Upper lobe of left lung (tissue), 6 donors: ENCODE measurements around the gene DYNLRB2. TPM values are rescaled to one million over a fixed set of nuclear protein-coding genes. Genes with fewer than 3 reads are reported as not detected.

Experiments
- ATAC-seq, 2 donors: fragments of 200-7000 bp; cut with Tn5 transposase; one replicate each; pipeline ENCODE4 v1.9.1; 2022; ENCODE audit warnings: mild to moderate bottlenecking in 2 of 2, moderate library complexity in 2 of 2; ENCODE audit not compliant: low FRiP score in 2 of 2
- DNase-seq, 2 donors: peaks; one replicate each; pipeline ENCODE4 v3.0.0-alpha.2; 2019 to 2020
- H3K27ac ChIP-seq, 4 donors: fragments of 200-600 bp; sonication (generic); one replicate each; pipeline ENCODE4 v1.5.1; 2016 to 2019
- H3K27me3 ChIP-seq, 4 donors: fragments of 200-600 bp; sonication (generic); one replicate each; pipeline ENCODE4 v1.5.1; 2017 to 2019
- H3K36me3 ChIP-seq, 4 donors: fragments of 200-600 bp; sonication (generic); one replicate each; pipeline ENCODE4 v1.5.1; 2016 to 2019
- H3K4me1 ChIP-seq, 4 donors: fragments of 200-600 bp; sonication (generic); one replicate each; pipeline ENCODE4 v1.5.1; 2018 to 2019
- H3K4me3 ChIP-seq, 4 donors: fragments of 200-600 bp; sonication (generic); one replicate each; pipeline ENCODE4 v1.5.1; 2017 to 2019; ENCODE audit warnings: mild to moderate bottlenecking in 2 of 4, moderate library complexity in 1 of 4
- H3K9me3 ChIP-seq, 4 donors: fragments of 200-600 bp; sonication (generic); one replicate each; pipeline ENCODE4 v1.5.1; 2018 to 2019
- CTCF ChIP-seq, 6 experiments: fragments of 450-650 bp in 4 of 6; fragments of 200-600 bp in 2 of 6; sonication (generic) in 2 of 6; IDR thresholded peaks; one replicate each; pipeline ENCODE4 v1.5.1; 2016 to 2019; ENCODE audit warnings: antibody characterized with exemption in 6 of 6
- EP300 ChIP-seq, 4 donors: sonication (generic); formaldehyde crosslinking; IDR thresholded peaks; one replicate each; pipeline ENCODE4 v1.5.1; 2017; ENCODE audit warnings: antibody characterized with exemption in 4 of 4, control low read depth in 2 of 4
- POLR2A ChIP-seq, 4 donors: fragments of 450-650 bp; IDR thresholded peaks; one replicate each; pipeline ENCODE4 v1.5.1; 2016 to 2017; ENCODE audit warnings: antibody characterized with exemption in 4 of 4, mild to moderate bottlenecking in 2 of 4
- POLR2AphosphoS5 ChIP-seq, 2 donors: sonication (generic); formaldehyde crosslinking; IDR thresholded peaks; one replicate each; pipeline ENCODE4 v1.5.1; 2017; ENCODE audit warnings: antibody characterized with exemption in 2 of 2
- WGBS, 2 donors: methylation state at CpG; one replicate each; pipeline ENCODE4 v1.1.5; 2017 to 2018; 5-methylcytosine and 5-hydroxymethylcytosine counted together
- total RNA-seq, 6 donors: library from RNA; depleted of rRNA in 4 of 6; stranded (reverse); fragments of >200 nt in 4 of 6; gene quantifications; one replicate each; pipeline versions ENCODE4 v1.1.0 to v1.2.1, GENCODE V29; 2016 to 2021
- donor health status: DM: no; HTN: no; CAD: no; lungs with moderate emphysema.
- donor health status: DM: no; HTN: yes; CAD: no; lungs with severe emphysema.

Gene DYNLRB2
- total RNA-seq, 6 donors from 2014 or later: 1.1 to 39.3 (median 8.0) TPM

DNA sequence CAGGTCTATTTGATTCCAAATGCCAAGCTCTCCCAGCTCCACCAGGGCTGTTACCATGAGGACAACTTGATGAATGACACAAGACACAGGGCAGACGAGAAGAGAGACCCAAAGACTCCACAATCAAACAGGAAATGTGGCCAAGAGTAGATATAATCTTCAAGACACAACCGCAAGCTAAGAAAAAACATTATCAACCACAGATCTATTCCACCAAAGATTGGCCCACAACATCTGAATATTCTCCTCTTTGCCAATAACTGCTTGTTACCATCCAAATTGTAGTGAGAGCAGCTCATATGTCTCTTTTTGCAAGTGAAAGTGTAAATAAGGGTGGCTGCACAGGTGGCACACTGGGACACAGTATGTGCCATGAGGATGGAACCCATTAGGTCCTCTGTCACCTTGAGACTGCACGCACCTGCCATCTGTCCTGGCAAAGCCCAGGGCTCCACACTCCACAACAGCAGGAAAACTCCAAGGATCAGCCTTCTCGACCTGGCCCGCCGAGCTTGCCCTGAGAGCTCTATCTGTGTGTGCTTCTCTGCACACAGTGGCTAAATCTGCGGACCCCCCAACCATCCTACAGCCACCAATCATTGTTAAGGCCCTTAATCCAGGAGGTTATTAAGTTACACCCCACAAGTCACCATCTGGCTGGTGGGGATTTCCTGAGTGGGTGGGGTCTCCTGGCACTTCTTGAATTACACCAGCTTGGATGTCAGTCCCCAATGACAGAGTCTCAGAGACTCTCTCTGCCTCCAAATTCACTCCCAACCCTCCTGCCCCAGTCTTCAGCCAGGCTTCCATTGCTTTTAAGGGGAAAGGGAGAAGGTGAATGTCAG lies 50.5 kb downstream of the DYNLRB2 start:
- DNase-seq (no peak), ATAC-seq (peak in 1 of 2 donors; percentile 19)
- 57 to 68% methylated on average over 5 to 7 of the region's 7 CpGs for WGBS, 2 donors
- Histone ChIP-seq H3K27ac (no peak overlapping the region), H3K27me3 (no peaks in the 10 kb centered on the region), H3K9me3 (no peaks in the 10 kb centered on the region), H3K36me3 (no peaks in the 10 kb centered on the region), H3K4me1 (no peaks in the 10 kb centered on the region), H3K4me3 (no peak overlapping the region)
- no peak for TF ChIP-seq CTCF (IDR thresholded peaks at IDR 0.05)
- TF ChIP-seq POLR2A (IDR thresholded peaks at IDR 0.05): no peak
- TF ChIP-seq POLR2AphosphoS5 (IDR thresholded peaks at IDR 0.05): no peak
- TF ChIP-seq EP300 (IDR thresholded peaks at IDR 0.05): no peak

GRCh38 chr16:80592273-80592672 lies 51.5 kb downstream of the DYNLRB2 start:
- ATAC-seq (no peak), DNase-seq (no peak)
- H3K27me3 ChIP-seq: no peaks in the 10 kb centered on the region
- no peaks in the 10 kb centered on the region for H3K36me3 ChIP-seq
- H3K4me3 ChIP-seq: no peak overlapping the region
- WGBS, 2 donors: 84 to 100% methylated on average over 1 to 2 of the region's 2 CpGs
- no peaks in the 10 kb centered on the region for H3K4me1 ChIP-seq
- H3K27ac ChIP-seq: no peak overlapping the region
- no peak for TF ChIP-seq EP300 (IDR thresholded peaks at IDR 0.05)
- no peak for TF ChIP-seq POLR2A (IDR thresholded peaks at IDR 0.05)
- no peak for TF ChIP-seq CTCF (IDR thresholded peaks at IDR 0.05)
- TF ChIP-seq POLR2AphosphoS5 (IDR thresholded peaks at IDR 0.05): no peak
- H3K9me3 ChIP-seq: no peaks in the 10 kb centered on the region

DNA sequence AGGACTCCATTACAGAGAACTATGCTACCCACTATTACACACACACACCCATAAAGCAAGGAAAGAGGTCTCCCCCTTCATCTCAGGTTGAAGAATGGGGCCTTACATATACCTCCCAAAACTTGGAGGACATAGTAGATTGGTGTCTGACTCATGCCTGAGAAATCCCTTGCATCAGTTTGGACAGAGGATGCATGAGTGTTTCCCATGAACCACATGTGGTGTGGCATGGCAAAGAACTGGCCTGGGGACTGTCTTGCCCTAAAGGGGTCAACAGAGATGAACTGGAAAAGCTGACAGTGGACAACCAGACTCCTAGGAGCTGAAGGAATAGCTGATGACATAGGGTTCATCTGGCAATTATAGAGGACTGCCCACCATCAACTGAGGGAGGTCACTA lies 54.0 kb downstream of the DYNLRB2 start:
- Histone ChIP-seq H3K4me3 (no peak overlapping the region), H3K27ac (no peak overlapping the region), H3K27me3 (no peaks in the 10 kb centered on the region), H3K9me3 (no peaks in the 10 kb centered on the region), H3K4me1 (no peaks in the 10 kb centered on the region), H3K36me3 (no peaks in the 10 kb centered on the region)
- ATAC-seq (no peak), DNase-seq (no peak)
- TF ChIP-seq EP300 (IDR thresholded peaks at IDR 0.05) (no peak), POLR2A (IDR thresholded peaks at IDR 0.05) (no peak), POLR2AphosphoS5 (IDR thresholded peaks at IDR 0.05) (no peak), CTCF (IDR thresholded peaks at IDR 0.05) (no peak)

DNA sequence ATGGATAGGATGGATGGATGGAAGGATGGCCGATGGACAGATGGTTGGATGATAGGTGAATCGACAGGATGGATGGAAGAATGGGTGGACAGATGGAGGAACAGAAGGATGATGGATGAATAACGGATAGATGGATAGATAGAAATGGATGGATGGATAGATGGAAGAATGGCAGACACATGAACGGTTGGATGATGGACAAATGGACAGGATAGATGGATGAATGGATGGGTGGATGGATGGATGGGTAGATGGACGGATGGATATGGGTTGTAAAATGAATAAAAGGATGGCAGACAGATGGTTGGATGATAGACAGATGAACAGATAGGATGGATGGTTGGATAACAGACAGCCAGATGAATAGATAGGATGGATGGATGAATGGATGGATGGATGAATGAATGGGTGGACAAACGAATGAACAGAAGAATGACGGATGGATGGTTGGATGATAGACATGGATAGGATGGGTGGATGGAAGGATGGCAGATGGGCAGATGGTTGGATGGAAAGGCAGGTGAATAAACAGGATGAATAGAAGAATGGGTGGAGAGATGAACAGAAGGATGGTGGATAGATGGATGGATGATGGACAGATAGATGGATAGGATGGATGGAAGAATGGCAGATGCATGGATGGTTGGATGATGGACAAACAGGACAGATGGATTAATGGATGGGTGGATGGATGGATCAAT lies 55.9 kb downstream of the DYNLRB2 start:
- WGBS, 2 donors: 88 to 92% methylated on average over 7 of the region's 7 CpGs
- no peak for DNase-seq
- Histone ChIP-seq H3K4me1 (no peaks in the 10 kb centered on the region), H3K27ac (no peak overlapping the region), H3K36me3 (no peaks in the 10 kb centered on the region), H3K4me3 (no peak overlapping the region), H3K27me3 (no peaks in the 10 kb centered on the region), H3K9me3 (no peaks in the 10 kb centered on the region)
- TF ChIP-seq POLR2A (IDR thresholded peaks at IDR 0.05): no peak
- no peak for ATAC-seq

DNA sequence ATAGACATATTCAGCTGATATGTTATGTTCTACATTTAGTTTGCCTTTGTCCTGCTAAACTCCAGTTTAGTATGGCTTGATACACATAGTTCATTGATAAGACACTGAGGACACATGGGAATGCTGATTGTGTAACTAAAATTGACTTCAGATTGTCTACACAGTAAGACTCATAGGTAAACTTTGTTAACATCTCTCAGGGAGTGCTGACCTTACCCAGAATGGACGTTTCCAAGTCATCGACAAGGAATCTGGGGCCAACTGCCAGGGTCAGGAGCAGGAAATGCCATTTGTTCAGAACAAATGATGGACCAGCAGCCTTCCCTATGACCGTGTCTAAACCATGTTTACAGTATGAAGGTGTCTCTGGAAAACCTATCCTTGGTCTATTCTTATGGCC lies 58.7 kb downstream of the DYNLRB2 start:
- Histone ChIP-seq H3K36me3 (peaks cover 0 to 6% (median 0%) of the 10 kb centered on the region in 4 donors), H3K27me3 (no peaks in the 10 kb centered on the region), H3K4me3 (no peak overlapping the region), H3K9me3 (no peaks in the 10 kb centered on the region), H3K27ac (no peak overlapping the region), H3K4me1 (no peaks in the 10 kb centered on the region)
- 62 to 63% methylated on average over 3 of the region's 3 CpGs for WGBS, 2 donors
- DNase-seq: no peak
- no peak for ATAC-seq
- TF ChIP-seq CTCF (IDR thresholded peaks at IDR 0.05): no peak
- no peak for TF ChIP-seq POLR2A (IDR thresholded peaks at IDR 0.05)
- TF ChIP-seq POLR2AphosphoS5 (IDR thresholded peaks at IDR 0.05): no peak
- TF ChIP-seq EP300 (IDR thresholded peaks at IDR 0.05): no peak
